K562 (cell line): ENCODE measurements around the gene C9orf40. TPM values are rescaled to one million over a fixed set of nuclear protein-coding genes. Genes with fewer than 3 reads are reported as not detected.

Experiments
- ATAC-seq: fragments of 200-7000 bp; cut with Tn5 transposase; 3 replicates; pipeline ENCODE4 v1.9.1; 2020; ENCODE audit warnings: moderate library complexity
- BruUV-seq: library from RNA; stranded (reverse); fragments of 400-500 nt; replicated peaks from 2 replicates; lab custom pipeline; 2021; lab: Mats Ljungman, UMichigan
- CTCF ChIA-PET: fragments of 300-600 bp; formaldehyde crosslinking; extraction: SDS; loops from one replicate; lab custom pipeline; 2021; ENCODE audit warnings: low intra/inter-chr PET ratio; lab: Yijun Ruan, JAX
- POLR2A ChIA-PET: fragments of 300-600, 350-650 bp; sonication (Branson Sonifier 250); formaldehyde crosslinking; extraction: SDS; loops from one replicate; lab custom pipeline; 2021; ENCODE audit warnings: antibody characterized with exemption, inconsistent platforms; lab: Yijun Ruan, JAX
- DNase-seq, 4 experiments: peaks; one replicate each; pipeline versions ENCODE4 v3.0.0 to v3.0.0-alpha.2; 2011 to 2018; ENCODE audit warnings: low spot score in 3 of 4, mixed read lengths in 3 of 4; ENCODE audit errors: extremely low read depth in 1 of 4
- FAIRE-seq: peaks from 2 replicates; lab custom pipeline; 2011; peaks lifted over from hg19 to GRCh38; lab: Jason Lieb, UNC
- H2AFZ ChIP-seq: 2 replicates; pipeline ENCODE4 v1.6.0; 2011; ENCODE audit warnings: low read depth, low read length, control low read depth, inconsistent platforms
- H3K27ac ChIP-seq: fragments of 200-600 bp; 3 replicates; pipeline ENCODE4 v1.8.0; 2011; ENCODE audit warnings: low read depth, mild to moderate bottlenecking, control low read depth, inconsistent platforms, low read length, moderate library complexity, mixed read lengths; ENCODE audit errors: extremely low read depth
- H3K27me3 ChIP-seq, 2 experiments: fragments of 300-600 bp in 1 of 2; 2 replicates in 1 of 2; 3 replicates in 1 of 2; pipeline versions ENCODE4 v1.6.0 to v1.8.0; 2011; ENCODE audit warnings: inconsistent platforms in 2 of 2, low read length in 2 of 2, mild to moderate bottlenecking in 1 of 2, mixed read lengths in 1 of 2, moderate library complexity in 1 of 2; ENCODE audit not compliant: control insufficient read depth in 2 of 2, insufficient read depth in 2 of 2
- H3K36me3 ChIP-seq: fragments of 300-600 bp; 3 replicates; pipeline ENCODE4 v1.8.0; 2011; ENCODE audit warnings: mild to moderate bottlenecking, low read length, inconsistent platforms; ENCODE audit not compliant: control insufficient read depth, insufficient read depth
- H3K4me1 ChIP-seq, 2 experiments: fragments of 200-600 bp in 1 of 2; replicated peaks in 1 of 2; 2 replicates in 1 of 2; 3 replicates in 1 of 2; pipeline versions ENCODE4 v1.5.1 to v1.8.0; 2011; ENCODE audit warnings: inconsistent platforms in 2 of 2, low read length in 2 of 2, mild to moderate bottlenecking in 1 of 2, mixed read lengths in 1 of 2, moderate library complexity in 1 of 2; ENCODE audit not compliant: control insufficient read depth in 2 of 2, insufficient read depth in 2 of 2
- H3K4me2 ChIP-seq: 2 replicates; pipeline ENCODE4 v1.6.1; 2011; ENCODE audit warnings: low read length, control low read depth, inconsistent platforms, mixed read lengths; ENCODE audit not compliant: insufficient read depth
- H3K4me3 ChIP-seq: fragments of 200-600 bp; sonication (generic), shearing (Covaris generic); 2 replicates; pipeline ENCODE4 v1.5.1; 2016; ENCODE audit warnings: control low read depth, inconsistent platforms
- H3K79me2 ChIP-seq: fragments of 200-600 bp; 3 replicates; pipeline ENCODE4 v1.8.0; 2011; ENCODE audit warnings: low read length, inconsistent platforms; ENCODE audit not compliant: control insufficient read depth, insufficient read depth
- H3K9ac ChIP-seq, 2 experiments: 2 replicates each; pipeline versions ENCODE4 v1.6.0 to v1.6.1; 2011; ENCODE audit warnings: low read depth in 2 of 2, low read length in 2 of 2, control low read depth in 1 of 2, inconsistent platforms in 1 of 2, mild to moderate bottlenecking in 1 of 2, mixed read lengths in 1 of 2; ENCODE audit not compliant: insufficient read depth in 1 of 2
- H3K9me1 ChIP-seq: one replicate; pipeline ENCODE4 v1.6.0; 2011; ENCODE audit warnings: inconsistent platforms, mild to moderate bottlenecking, low read length, moderate library complexity; ENCODE audit not compliant: control insufficient read depth, insufficient read depth
- H3K9me3 ChIP-seq: replicated peaks from 2 replicates; pipeline ENCODE4 v1.5.1; 2011; ENCODE audit warnings: low read depth, low read length, inconsistent platforms; ENCODE audit not compliant: control insufficient read depth, insufficient read depth
- H4K20me1 ChIP-seq: replicated peaks from 2 replicates; pipeline ENCODE4 v1.6.1; 2011; ENCODE audit warnings: low read length, inconsistent platforms, mixed read lengths; ENCODE audit not compliant: control insufficient read depth, insufficient read depth
- CBFB ChIP-seq: sonication (generic); formaldehyde crosslinking; IDR thresholded peaks from 2 replicates; pipeline ENCODE4 v1.4.0; 2020; ENCODE audit warnings: mild to moderate bottlenecking, missing genetic modification reagents
- FOXP1 ChIP-seq: sonication (generic); formaldehyde crosslinking; IDR thresholded peaks from 2 replicates; pipeline ENCODE4 v1.8.0; 2022; ENCODE audit warnings: mild to moderate bottlenecking, missing genetic modification reagents
- KDM1A ChIP-seq, 2 experiments: fragments of 450-650 bp; IDR thresholded peaks; 2 replicates each; pipeline ENCODE4 v1.6.1; 2016; ENCODE audit warnings: mild to moderate bottlenecking in 2 of 2
- NBN ChIP-seq: fragments of 450-650 bp; IDR thresholded peaks from 2 replicates; pipeline ENCODE4 v1.6.1; 2016; ENCODE audit warnings: low read depth, mild to moderate bottlenecking
- NR1H2 ChIP-seq: sonication (generic); formaldehyde crosslinking; IDR thresholded peaks from 2 replicates; pipeline ENCODE4 v1.4.0; 2020; ENCODE audit warnings: mild to moderate bottlenecking, missing genetic modification reagents
- SIN3B ChIP-seq: fragments of 450-650 bp; IDR thresholded peaks from 2 replicates; pipeline ENCODE4 v1.6.1; 2017; ENCODE audit warnings: low read depth, mild to moderate bottlenecking, moderate library complexity
- TBL1XR1 ChIP-seq, 2 experiments: IDR thresholded peaks; 2 replicates each; pipeline ENCODE4 v1.6.1; 2012; ENCODE audit warnings: improper control_type of control experiment in 2 of 2, low read length in 2 of 2, mild to moderate bottlenecking in 1 of 2
- ZNF146 ChIP-seq: IDR thresholded peaks from one replicate; pipeline ENCODE4 v1.6.1; 2018; ENCODE audit warnings: missing compliant biosample characterization; ENCODE audit not compliant: unreplicated experiment
- ZNF507 ChIP-seq: conservative IDR thresholded peaks from 2 replicates; pipeline ENCODE4 v1.6.1; 2017; ENCODE audit warnings: missing genetic modification characterization, missing compliant biosample characterization
- ZNF561 ChIP-seq: fragments of 450-650 bp; formaldehyde crosslinking; conservative IDR thresholded peaks from 2 replicates; pipeline ENCODE4 v1.4.0; 2020; ENCODE audit warnings: mild to moderate bottlenecking, moderate library complexity
- WGBS: fragments of 100-300 bp; shearing (Covaris generic); methylation state at CpG from one replicate; pipeline ENCODE4 v1.1.6; 2016; ENCODE audit warnings: low coverage, mixed read lengths; ENCODE audit not compliant: insufficient coverage; ENCODE audit errors: missing lambda C conversion rate; 5-methylcytosine and 5-hydroxymethylcytosine counted together
- in situ Hi-C: fragments of 300-500 bp; cut with MboI; formaldehyde crosslinking; loops from 4 replicates; pipeline ENCODE4 v1.15.0; 2018; ENCODE audit warnings: inconsistent platforms, mixed read lengths
- intact Hi-C: fragments of 100-400 bp; cut with micrococcal nuclease; formaldehyde crosslinking; loops from 2 replicates; pipeline ENCODE4 v1.14.2; 2022
- polyA plus RNA-seq, 8 experiments: library from polyadenylated mRNA; depleted of rRNA in 4 of 8; stranded (reverse) in 5 of 8; unstranded in 3 of 8; fragments of >200 nt; fragmentation: Nextera tagmentation in 2 of 8; fragmentation: Illumina TruSeq in 1 of 8; extraction: Ambion mirVana in 2 of 8; extraction: Trizol in 1 of 8; gene quantifications; 2 replicates each; pipeline versions ENCODE4 v1.2.1 to v1.2.3, GENCODE V29; 2011 to 2014; ENCODE audit warnings: inconsistent platforms in 1 of 8, missing spikeins in 1 of 8
- total RNA-seq, 7 experiments: library from RNA; depleted of rRNA in 6 of 7; stranded (reverse); fragments of >200 nt in 6 of 7; fragmentation: Illumina TruSeq in 2 of 7; extraction: Trizol in 2 of 7; gene quantifications; 2 replicates each; pipeline versions ENCODE4 v1.2.1 to v1.2.3, GENCODE V29; 2011 to 2021; ENCODE audit warnings: low replicate concordance in 1 of 7
- TF ChIP-seq, protein P1 (sequence below), 3 experiments: IDR thresholded peaks in 2 of 3; conservative IDR thresholded peaks in 1 of 3; 2 replicates each; pipeline ENCODE4 v1.5.1; 2011 to 2012; ENCODE audit warnings: low read length in 3 of 3, mild to moderate bottlenecking in 3 of 3, control low read depth in 2 of 3, improper control_type of control experiment in 1 of 3, inconsistent platforms in 1 of 3, low read depth in 1 of 3, mixed read lengths in 1 of 3, moderate library complexity in 1 of 3; ENCODE audit not compliant: insufficient read depth in 2 of 3
- TF ChIP-seq, protein P2 (sequence below): sonication (generic); formaldehyde crosslinking; IDR thresholded peaks from 2 replicates; pipeline ENCODE4 v1.8.0; 2022; ENCODE audit warnings: mild to moderate bottlenecking, missing genetic modification reagents

The C9orf40 gene
- total and polyA plus RNA-seq, 9 of the 15 experiments (the other 6 are each of a cell fraction or from before 2014, with no cell fraction given) = 5.6 to 17.3 (median 8.7) TPM

- Histone ChIP-seq H3K4me3 (no peak overlapping the region), H3K36me3 (no peaks in the 10 kb centered on the region), H3K4me2 (no peak overlapping the region), H3K9me3 (no peaks in the 10 kb centered on the region), H3K27me3 (peaks cover 0 to 6% of the 10 kb centered on the region in 2 experiments; a peak in 2 of 5 replicates), H4K20me1 (no peaks in the 10 kb centered on the region), H3K9ac (no peak overlapping the region), H2AFZ (no peak overlapping the region), H3K9me1 (no peaks in the 10 kb centered on the region), H3K4me1 (no peaks in the 10 kb centered on the region; a peak in 1 of 5 replicates), H3K27ac (no peak overlapping the region), H3K79me2 (no peaks in the 10 kb centered on the region)
- in situ Hi-C loops (no loop called here), intact Hi-C loops (no loop called here)
- FAIRE-seq = no peak
- DNase-seq = no peak
- POLR2A ChIA-PET = no interaction called here
- WGBS = 0% methylated on average over 4 of the region's 4 CpGs
- no peak for ATAC-seq
- no TSS peak for BruUV-seq
- CTCF ChIA-PET = no interaction called here
- TF ChIP-seq ZNF561 (CRISPR knock-in tag) (no peak), ZNF507 (tag) (no peak), KDM1A (IDR thresholded peaks at IDR 0.05) (no peak), NR1H2 (CRISPR knock-in tag) (no peak), ZNF146 (CRISPR knock-in tag) (no peak), SIN3B (no peak), CBFB (CRISPR knock-in tag) (no peak), NBN (no peak), TBL1XR1 (IDR thresholded peaks at IDR 0.05; ENCODE audit: low read length in 2 of 2) (no peak), FOXP1 (CRISPR knock-in tag) (no peak)
- TF ChIP-seq, protein P1, sequence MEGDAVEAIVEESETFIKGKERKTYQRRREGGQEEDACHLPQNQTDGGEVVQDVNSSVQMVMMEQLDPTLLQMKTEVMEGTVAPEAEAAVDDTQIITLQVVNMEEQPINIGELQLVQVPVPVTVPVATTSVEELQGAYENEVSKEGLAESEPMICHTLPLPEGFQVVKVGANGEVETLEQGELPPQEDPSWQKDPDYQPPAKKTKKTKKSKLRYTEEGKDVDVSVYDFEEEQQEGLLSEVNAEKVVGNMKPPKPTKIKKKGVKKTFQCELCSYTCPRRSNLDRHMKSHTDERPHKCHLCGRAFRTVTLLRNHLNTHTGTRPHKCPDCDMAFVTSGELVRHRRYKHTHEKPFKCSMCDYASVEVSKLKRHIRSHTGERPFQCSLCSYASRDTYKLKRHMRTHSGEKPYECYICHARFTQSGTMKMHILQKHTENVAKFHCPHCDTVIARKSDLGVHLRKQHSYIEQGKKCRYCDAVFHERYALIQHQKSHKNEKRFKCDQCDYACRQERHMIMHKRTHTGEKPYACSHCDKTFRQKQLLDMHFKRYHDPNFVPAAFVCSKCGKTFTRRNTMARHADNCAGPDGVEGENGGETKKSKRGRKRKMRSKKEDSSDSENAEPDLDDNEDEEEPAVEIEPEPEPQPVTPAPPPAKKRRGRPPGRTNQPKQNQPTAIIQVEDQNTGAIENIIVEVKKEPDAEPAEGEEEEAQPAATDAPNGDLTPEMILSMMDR (IDR thresholded peaks at IDR 0.05 in 2 of 3, conservative IDR thresholded peaks at IDR 0.05 in 1 of 3; ENCODE audit: insufficient read depth in 2 of 3, low read depth in 1 of 3, low read length in 3 of 3) = no peak
- TF ChIP-seq, protein P2, sequence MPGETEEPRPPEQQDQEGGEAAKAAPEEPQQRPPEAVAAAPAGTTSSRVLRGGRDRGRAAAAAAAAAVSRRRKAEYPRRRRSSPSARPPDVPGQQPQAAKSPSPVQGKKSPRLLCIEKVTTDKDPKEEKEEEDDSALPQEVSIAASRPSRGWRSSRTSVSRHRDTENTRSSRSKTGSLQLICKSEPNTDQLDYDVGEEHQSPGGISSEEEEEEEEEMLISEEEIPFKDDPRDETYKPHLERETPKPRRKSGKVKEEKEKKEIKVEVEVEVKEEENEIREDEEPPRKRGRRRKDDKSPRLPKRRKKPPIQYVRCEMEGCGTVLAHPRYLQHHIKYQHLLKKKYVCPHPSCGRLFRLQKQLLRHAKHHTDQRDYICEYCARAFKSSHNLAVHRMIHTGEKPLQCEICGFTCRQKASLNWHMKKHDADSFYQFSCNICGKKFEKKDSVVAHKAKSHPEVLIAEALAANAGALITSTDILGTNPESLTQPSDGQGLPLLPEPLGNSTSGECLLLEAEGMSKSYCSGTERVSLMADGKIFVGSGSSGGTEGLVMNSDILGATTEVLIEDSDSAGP = no peak
These were observed 44.0 kb downstream of the C9orf40 start for GRCh38 chr9:74908665-74909064.
